ENCODE results near the gene FAM53A.

- TF ChIP-seq CTCF (IDR thresholded peaks at IDR 0.05) = no peak
- TF ChIP-seq POLR2A (IDR thresholded peaks at IDR 0.05) = no peak
These were observed 83.1 kb downstream of the FAM53A start for GRCh38 chr4:1600811-1601532.
